Measurements from ENCODE around the gene APBB2. TPM values are rescaled to one million over a fixed set of nuclear protein-coding genes. Genes with fewer than 3 reads are reported as not detected.

APBB2 gene
- total RNA-seq, 2 donors from 2014 or later = 56.1 to 64.8 TPM

- H3K9me3 Mint-ChIP-seq = no peaks in the 10 kb centered on the region
- H3K27me3 ChIP-seq (ENCODE audit: control insufficient read depth, insufficient read depth, low read length, poor library complexity, severe bottlenecking) = no peaks in the 10 kb centered on the region
- no peak for DNase-seq
- H3K36me3 ChIP-seq (ENCODE audit: control insufficient read depth, insufficient read depth, low read length) = no peaks in the 10 kb centered on the region
- no peaks in the 10 kb centered on the region for H3K27me3 Mint-ChIP-seq (ENCODE audit: insufficient read depth)
- no peak overlapping the region for H3K27ac Mint-ChIP-seq
- H3K4me3 Mint-ChIP-seq = no peak overlapping the region
- H3K4me1 Mint-ChIP-seq = peaks cover 30% of the 10 kb centered on the region
- TF ChIP-seq CTCF (conservative IDR thresholded peaks at IDR 0.05) = no peak
- H3K36me3 Mint-ChIP-seq (ENCODE audit: low read depth) = peaks cover 1% of the 10 kb centered on the region
- H3K9me3 ChIP-seq (ENCODE audit: control insufficient read depth, low read length) = no peaks in the 10 kb centered on the region
- H3K4me3 ChIP-seq (ENCODE audit: low read length) = no peak overlapping the region
- 93 to 100% methylated on average over 2 of the region's 2 CpGs for WGBS, 2 experiments (ENCODE audit: insufficient coverage in 1 of 2, insufficient read length in 1 of 2)
- no peak overlapping the region for H3K27ac ChIP-seq (ENCODE audit: low read depth, low read length)
- no peak overlapping the region for H3K9ac ChIP-seq (ENCODE audit: extremely low read depth, low read length, poor library complexity, severe bottlenecking)
- peaks cover 3% of the 10 kb centered on the region for H3K4me1 ChIP-seq (ENCODE audit: control insufficient read depth, insufficient read depth, low read length)
Measured at GRCh38 chr4:41121906-41122305, 92.4 kb downstream of the APBB2 start.

DNA sequence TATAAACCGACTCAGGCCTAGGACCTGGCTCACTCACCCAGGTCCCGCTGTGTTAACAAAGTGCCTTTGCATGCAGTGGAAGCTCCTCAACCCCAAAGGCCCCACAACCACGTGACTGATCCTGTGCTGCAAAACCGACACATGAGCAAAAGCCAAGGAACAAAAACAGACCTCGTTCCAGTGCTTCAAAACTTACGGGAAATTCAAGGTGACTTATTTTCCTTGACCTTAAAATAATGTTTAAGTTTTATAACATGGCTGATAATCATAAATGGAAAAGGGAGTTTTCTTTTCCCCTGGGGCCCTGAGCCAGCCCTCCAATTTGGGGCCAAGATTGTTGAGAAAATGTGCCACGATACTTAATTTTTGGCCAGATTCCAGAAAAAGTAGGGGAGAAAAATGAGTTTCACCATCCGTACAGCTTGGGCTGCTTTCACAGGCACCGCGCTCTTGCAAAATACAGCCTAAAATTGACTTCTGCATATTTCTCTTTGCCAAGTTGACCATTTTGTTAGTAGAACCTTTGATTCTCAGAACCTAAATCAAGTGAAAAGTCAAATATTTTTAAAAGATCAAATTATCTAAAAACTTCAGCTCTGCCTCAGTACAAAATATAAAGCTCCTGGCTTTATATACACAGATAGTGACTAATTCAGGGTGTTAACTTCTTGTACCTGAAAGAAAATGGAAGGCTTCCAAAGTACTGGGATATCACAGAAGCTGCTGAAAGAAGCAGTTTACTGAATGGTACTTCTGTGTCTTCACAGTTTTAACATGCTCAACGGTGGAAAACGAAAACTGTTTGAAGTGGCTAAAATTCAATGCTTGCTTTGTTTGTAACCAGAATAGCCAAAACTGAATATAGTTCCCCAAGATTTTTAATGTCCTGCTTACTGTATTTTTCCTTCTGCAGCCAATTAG, 93.8 kb downstream of the APBB2 start:
- H3K4me3 Mint-ChIP-seq = no peak overlapping the region
- peaks cover 12% of the 10 kb centered on the region for H3K36me3 Mint-ChIP-seq (ENCODE audit: low read depth)
- no peaks in the 10 kb centered on the region for H3K27me3 ChIP-seq (ENCODE audit: control insufficient read depth, insufficient read depth, low read length, poor library complexity, severe bottlenecking)
- WGBS, 2 experiments (ENCODE audit: insufficient coverage in 1 of 2, insufficient read length in 1 of 2) = 93 to 94% methylated on average over 9 to 12 of the region's 12 CpGs
- no peak overlapping the region for H3K9ac ChIP-seq (ENCODE audit: extremely low read depth, low read length, poor library complexity, severe bottlenecking)
- H3K9me3 Mint-ChIP-seq = peaks cover 5% of the 10 kb centered on the region
- H3K4me1 ChIP-seq (ENCODE audit: control insufficient read depth, insufficient read depth, low read length) = no peaks in the 10 kb centered on the region
- H3K27ac Mint-ChIP-seq = peak overlapping the region; percentile 38
- H3K27me3 Mint-ChIP-seq (ENCODE audit: insufficient read depth) = no peaks in the 10 kb centered on the region
- peaks cover 2% of the 10 kb centered on the region for H3K36me3 ChIP-seq (ENCODE audit: control insufficient read depth, insufficient read depth, low read length)
- no peak overlapping the region for H3K4me3 ChIP-seq (ENCODE audit: low read length)
- peaks cover 25% of the 10 kb centered on the region for H3K4me1 Mint-ChIP-seq
- no peak for DNase-seq
- no peak for TF ChIP-seq CTCF (conservative IDR thresholded peaks at IDR 0.05)
- no peak overlapping the region for H3K27ac ChIP-seq (ENCODE audit: low read depth, low read length)
- H3K9me3 ChIP-seq (ENCODE audit: control insufficient read depth, low read length) = peaks cover 5% of the 10 kb centered on the region

DNA sequence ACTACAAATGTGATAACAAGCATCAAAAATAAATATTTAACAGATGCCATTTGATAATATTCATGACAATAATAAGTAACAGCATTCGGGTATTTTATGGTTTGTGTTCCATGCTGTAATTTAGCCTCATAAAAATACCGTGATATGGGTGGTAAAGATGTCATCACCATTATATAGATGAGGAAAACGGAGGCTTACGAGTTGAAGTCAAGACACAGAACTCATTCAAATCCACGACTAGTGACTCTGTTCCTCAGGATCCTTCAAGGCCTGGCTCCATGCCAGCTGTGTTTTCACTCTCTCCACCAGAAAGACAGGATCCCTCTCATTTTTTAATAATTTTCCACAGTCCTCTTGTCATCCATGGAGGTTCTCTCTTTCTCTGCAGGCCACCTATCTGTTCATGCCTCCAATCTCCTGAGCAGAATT, 94.5 kb downstream of the APBB2 start:
- TF ChIP-seq CTCF (conservative IDR thresholded peaks at IDR 0.05) = no peak
- no peak overlapping the region for H3K9ac ChIP-seq (ENCODE audit: extremely low read depth, low read length, poor library complexity, severe bottlenecking)
- no peaks in the 10 kb centered on the region for H3K4me1 ChIP-seq (ENCODE audit: control insufficient read depth, insufficient read depth, low read length)
- no peak overlapping the region for H3K4me3 Mint-ChIP-seq
- WGBS, 2 experiments (ENCODE audit: insufficient coverage in 1 of 2, insufficient read length in 1 of 2) = 97 to 98% methylated on average over 4 to 5 of the region's 5 CpGs
- H3K27ac ChIP-seq (ENCODE audit: low read depth, low read length) = no peak overlapping the region
- DNase-seq = no peak
- H3K9me3 ChIP-seq (ENCODE audit: control insufficient read depth, low read length) = peaks cover 5% of the 10 kb centered on the region
- no peak overlapping the region for H3K4me3 ChIP-seq (ENCODE audit: low read length)
- no peaks in the 10 kb centered on the region for H3K27me3 Mint-ChIP-seq (ENCODE audit: insufficient read depth)
- peaks cover 20% of the 10 kb centered on the region for H3K4me1 Mint-ChIP-seq
- no peaks in the 10 kb centered on the region for H3K27me3 ChIP-seq (ENCODE audit: control insufficient read depth, insufficient read depth, low read length, poor library complexity, severe bottlenecking)
- H3K36me3 Mint-ChIP-seq (ENCODE audit: low read depth) = peaks cover 18% of the 10 kb centered on the region
- H3K9me3 Mint-ChIP-seq = peaks cover 12% of the 10 kb centered on the region
- H3K36me3 ChIP-seq (ENCODE audit: control insufficient read depth, insufficient read depth, low read length) = peaks cover 2% of the 10 kb centered on the region
- peak overlapping the region; percentile 38 for H3K27ac Mint-ChIP-seq

Data from endodermal cell (in vitro differentiated cells).